C4-2B (cell line): ENCODE data around the gene TMEM213.

Source experiments
- H3K27ac ChIP-seq: fragments of 450-650 bp; 2 replicates; pipeline ENCODE4 v1.5.1; 2017
- CTCF ChIP-seq: fragments of 450-650 bp; conservative IDR thresholded peaks from 2 replicates; pipeline ENCODE4 v1.5.1; 2017; ENCODE audit warnings: mild to moderate bottlenecking
- ZFX ChIP-seq: fragments of 450-650 bp; IDR thresholded peaks from 2 replicates; pipeline ENCODE4 v1.6.1; 2017

Gene TMEM213

GRCh38 chr7:138829335-138829734, 31.5 kb downstream of the TMEM213 start:
- TF ChIP-seq ZFX (no peak), CTCF (no peak)

GRCh38 chr7:138832966-138833365, 35.2 kb downstream of the TMEM213 start:
- TF ChIP-seq ZFX (no peak), CTCF (no peak)
- H3K27ac ChIP-seq = no peak overlapping the region

More at GRCh38 chr7:138829335-138829734, 31.5 kb downstream of the TMEM213 start:
- no peak overlapping the region for H3K27ac ChIP-seq

GRCh38 chr7:138833596-138833995, 35.8 kb downstream of the TMEM213 start:
- H3K27ac ChIP-seq = no peak overlapping the region
- TF ChIP-seq CTCF (no peak), ZFX (no peak)

GRCh38 chr7:138834583-138834982, 36.8 kb downstream of the TMEM213 start:
- TF ChIP-seq CTCF (no peak), ZFX (no peak)
- no peak overlapping the region for H3K27ac ChIP-seq

- TF ChIP-seq ZFX (no peak), CTCF (no peak)
- H3K27ac ChIP-seq = no peak overlapping the region
These were observed 37.3 kb downstream of the TMEM213 start for GRCh38 chr7:138835087-138835486.

- TF ChIP-seq ZFX (no peak), CTCF (no peak)
- H3K27ac ChIP-seq = no peak overlapping the region
These were observed 39.8 kb downstream of the TMEM213 start for GRCh38 chr7:138837627-138838026.

- no peak for TF ChIP-seq CTCF
- TF ChIP-seq ZFX = no peak
- no peak overlapping the region for H3K27ac ChIP-seq
These were observed 40.4 kb downstream of the TMEM213 start for GRCh38 chr7:138838166-138838565.
